Natural killer cell (primary cell): ENCODE data around the gene RGS9. TPM values are rescaled to one million over a fixed set of nuclear protein-coding genes. Genes with fewer than 3 reads are reported as not detected.

ENCODE experiments used
- ATAC-seq, 3 donors: fragments of 150-1000 bp in 2 of 3; fragments of 200-7000 bp in 1 of 3; cut with Tn5 transposase; 1 replicate in 1 of 3; 2 replicates in 2 of 3; pipeline ENCODE4 v1.10.0; 2021; ENCODE audit warnings: mild to moderate bottlenecking in 2 of 3, moderate library complexity in 2 of 3
- DNase-seq, 2 donors: peaks; one replicate each; pipeline versions ENCODE4 v3.0.0 to v3.0.0-alpha.2; 2013 to 2021; ENCODE audit warnings: mixed read lengths in 1 of 2
- H3K27ac ChIP-seq: one replicate; pipeline ENCODE4 v1.5.1; 2013; ENCODE audit warnings: mild to moderate bottlenecking, low read length
- H3K27me3 ChIP-seq: one replicate; pipeline ENCODE4 v1.6.1; 2013; ENCODE audit warnings: low read length; ENCODE audit not compliant: control insufficient read depth, insufficient read depth
- H3K36me3 ChIP-seq: one replicate; pipeline ENCODE4 v1.6.1; 2013; ENCODE audit warnings: low read length; ENCODE audit not compliant: control insufficient read depth, insufficient read depth
- H3K4me1 ChIP-seq: one replicate; pipeline ENCODE4 v1.6.1; 2013; ENCODE audit warnings: low read length; ENCODE audit not compliant: control insufficient read depth, insufficient read depth
- H3K4me3 ChIP-seq: one replicate; pipeline ENCODE4 v1.5.1; 2013; ENCODE audit warnings: low read length
- H3K9me3 ChIP-seq: one replicate; pipeline ENCODE4 v1.6.1; 2013; ENCODE audit warnings: low read length; ENCODE audit not compliant: control insufficient read depth, insufficient read depth
- H3K27ac Mint-ChIP-seq, 2 donors: one replicate each; pipeline ENCODE4 v1.8.0; 2022; ENCODE audit warnings: mild to moderate bottlenecking in 2 of 2, mixed read lengths in 2 of 2, moderate library complexity in 1 of 2
- H3K27me3 Mint-ChIP-seq, 2 donors: one replicate each; pipeline ENCODE4 v1.8.0; 2022; ENCODE audit warnings: low read depth in 2 of 2, mixed read lengths in 2 of 2
- H3K36me3 Mint-ChIP-seq: one replicate; pipeline ENCODE4 v1.8.0; 2022; ENCODE audit warnings: mixed read lengths
- H3K4me1 Mint-ChIP-seq, 2 donors: one replicate each; pipeline ENCODE4 v1.8.0; 2022; ENCODE audit warnings: mixed read lengths in 2 of 2
- H3K4me3 Mint-ChIP-seq: one replicate; pipeline ENCODE4 v1.8.0; 2022; ENCODE audit warnings: mild to moderate bottlenecking, moderate library complexity, mixed read lengths
- H3K9me3 Mint-ChIP-seq, 2 donors: one replicate each; pipeline ENCODE4 v1.8.0; 2022; ENCODE audit warnings: mixed read lengths in 2 of 2
- CTCF ChIP-seq: fragments of 200-600 bp; IDR thresholded peaks from one replicate; pipeline ENCODE4 v1.8.0; 2022; ENCODE audit warnings: antibody characterized with exemption
- WGBS: methylation state at CpG from one replicate; pipeline ENCODE4 v1.1.7; 2013; ENCODE audit warnings: missing lambda C conversion rate; ENCODE audit not compliant: insufficient coverage; 5-methylcytosine and 5-hydroxymethylcytosine counted together
- intact Hi-C: fragments of 100-400 bp; cut with micrococcal nuclease; formaldehyde crosslinking; loops from one replicate; pipeline ENCODE4 v1.14.2; 2022
- total RNA-seq, 4 donors: library from RNA; stranded (reverse); fragments of 120-200 nt in 1 of 4; gene quantifications; one replicate each; pipeline versions ENCODE4 v1.2.3 to v1.2.4, GENCODE V29; 2013 to 2022

Gene RGS9
- total RNA-seq, 3 donors from 2014 or later (not counting 1 experiment from before 2014, with no cell fraction given) = 25.0 to 47.3 (median 37.2) TPM

- Mint-ChIP-seq H3K36me3 (peaks cover 16% of the 10 kb centered on the region), H3K27me3 (no peaks in the 10 kb centered on the region), H3K4me3 (no peak overlapping the region), H3K4me1 (peaks cover 4% of the 10 kb centered on the region in 2 donors), H3K27ac (no peak overlapping the region), H3K9me3 (no peaks in the 10 kb centered on the region)
- WGBS = 90% methylated on average over 5 of the region's 5 CpGs
- no peak for TF ChIP-seq CTCF
- no peaks in the 10 kb centered on the region for H3K36me3 ChIP-seq
- DNase-seq (no peak), ATAC-seq (no peak)
- no peak overlapping the region for H3K27ac ChIP-seq
- intact Hi-C loops = loop anchor here (5.0 kb wide), 3 partner anchors 59 to 419 kb away; partner anchors contain the start of gene RGS9
- H3K9me3 ChIP-seq = no peaks in the 10 kb centered on the region
- H3K4me3 ChIP-seq = no peak overlapping the region
- peaks cover 3% of the 10 kb centered on the region for H3K4me1 ChIP-seq
- H3K27me3 ChIP-seq = no peaks in the 10 kb centered on the region
Observed at GRCh38 chr17:65196617-65197016, 59.4 kb downstream of the RGS9 start.

GRCh38 chr17:65197201-65197600 is 60.0 kb downstream of the RGS9 start:
- H3K4me1 Mint-ChIP-seq = peaks cover 4% of the 10 kb centered on the region in 2 donors
- DNase-seq (no peak), ATAC-seq (no peak)
- H3K27ac ChIP-seq = no peak overlapping the region
- H3K36me3 ChIP-seq = no peaks in the 10 kb centered on the region
- H3K27me3 Mint-ChIP-seq = no peaks in the 10 kb centered on the region
- no peak overlapping the region for H3K4me3 Mint-ChIP-seq
- TF ChIP-seq CTCF = no peak
- intact Hi-C loops = loop anchor here (5.0 kb wide), 3 partner anchors 60 to 420 kb away; partner anchors contain the start of gene RGS9
- no peak overlapping the region for H3K27ac Mint-ChIP-seq
- no peak overlapping the region for H3K4me3 ChIP-seq
- H3K27me3 ChIP-seq = no peaks in the 10 kb centered on the region
- no peaks in the 10 kb centered on the region for H3K9me3 Mint-ChIP-seq
- H3K36me3 Mint-ChIP-seq = peaks cover 21% of the 10 kb centered on the region
- H3K4me1 ChIP-seq = peaks cover 3% of the 10 kb centered on the region
- WGBS = 81% methylated on average over 5 of the region's 5 CpGs
- H3K9me3 ChIP-seq = no peaks in the 10 kb centered on the region

- 53% methylated on average over 3 of the region's 7 CpGs for WGBS
- Mint-ChIP-seq H3K4me3 (no peak overlapping the region), H3K4me1 (peaks cover 4% of the 10 kb centered on the region in 2 donors), H3K27me3 (no peaks in the 10 kb centered on the region), H3K27ac (no peak overlapping the region), H3K36me3 (peaks cover 17% of the 10 kb centered on the region), H3K9me3 (no peaks in the 10 kb centered on the region)
- peak; percentile 88 for TF ChIP-seq CTCF
- Histone ChIP-seq H3K36me3 (peaks cover 4% of the 10 kb centered on the region), H3K9me3 (no peaks in the 10 kb centered on the region), H3K27ac (no peak overlapping the region), H3K4me1 (peaks cover 3% of the 10 kb centered on the region), H3K27me3 (no peaks in the 10 kb centered on the region), H3K4me3 (no peak overlapping the region)
- intact Hi-C loops = loop anchor here (2.0 to 5.0 kb wide), 4 partner anchors 62 to 422 kb away; partner anchors contain the start of gene RGS9
- DNase-seq (peak in 1 of 2 donors; percentile 77), ATAC-seq (peak; percentile 69 to 85 (median 82))
Observed at GRCh38 chr17:65198653-65199382, 61.6 kb downstream of the RGS9 start.
